ENCODE results near the gene FGF9.

- TF ChIP-seq CTCF (IDR thresholded peaks at IDR 0.05; ENCODE audit: low read depth, low read length) (no peak), POLR2A (IDR thresholded peaks at IDR 0.05; ENCODE audit: extremely low read depth, insufficient read length) (no peak), MAX (IDR thresholded peaks at IDR 0.05; ENCODE audit: low read depth, low read length) (no peak)
Measured at GRCh38 chr13:21742096-21742495, 71.2 kb downstream of the FGF9 start.

All from NB4 (cell line).